Astrocyte (in vitro differentiated cells and primary cell): Measurements from ENCODE around the gene MON2.

ENCODE experiments used
- CTCF ChIP-seq: IDR thresholded peaks from 2 replicates; pipeline ENCODE4 v1.5.1; 2011; ENCODE audit warnings: low read depth, mild to moderate bottlenecking, inconsistent platforms, low read length, moderate library complexity; ENCODE audit not compliant: insufficient read depth
- EZH2 ChIP-seq: IDR thresholded peaks from 2 replicates; pipeline ENCODE4 v1.6.1; 2012; ENCODE audit warnings: mild to moderate bottlenecking, low read length, inconsistent platforms; ENCODE audit not compliant: insufficient read depth

DNA sequence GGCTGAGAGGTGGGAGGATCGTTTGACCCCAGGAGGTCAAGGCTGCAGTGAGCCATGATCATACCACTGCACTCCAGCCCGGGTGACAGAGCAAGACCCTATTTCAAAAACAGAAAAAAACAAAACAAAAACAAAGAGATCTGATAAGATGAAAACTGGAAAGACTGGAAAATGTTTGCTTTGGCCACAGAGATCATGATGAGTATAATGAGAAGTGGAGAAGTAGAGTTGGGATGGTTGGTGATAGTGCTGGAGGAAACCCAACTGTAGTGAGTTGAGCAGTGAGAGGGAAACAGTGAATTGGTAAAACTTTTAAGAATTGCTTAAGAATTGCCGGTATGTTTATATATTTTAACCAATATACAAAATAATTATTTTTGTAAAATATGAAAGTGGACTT lies 39.2 kb downstream of the MON2 start:
- TF ChIP-seq CTCF = no peak
- no peak for TF ChIP-seq EZH2
